ENCODE data around the gene SYNE4.

- peak; percentile 88 for TF ChIP-seq POLR2AphosphoS5 (IDR thresholded peaks at IDR 0.05; ENCODE audit: borderline replicate concordance, low read depth, low read length)
- TF ChIP-seq EZH2 (IDR thresholded peaks at IDR 0.05), result no peak
- TF ChIP-seq FOXP2 (optimal IDR thresholded peaks at IDR 0.05; ENCODE audit: control extremely low read depth, extremely low read length, insufficient read depth), result peak; percentile 83
Measured at GRCh38 chr19:36054119-36054732, 45.6 kb upstream of the SYNE4 start, which contains the start of gene THAP8.
